BLaER1 treated with 17β-estradiol and CSF1 and Interleukin-3, amounts not matched to agents 10 nM and 100 nM (cell line): ENCODE measurements around the gene NDUFV1.

Experiments used
- H3K27ac ChIP-seq, 11 experiments: shearing (Covaris generic); formaldehyde crosslinking; 2 replicates each; pipeline ENCODE4 v1.8.1; 2022
- H3K27me3 ChIP-seq, 11 experiments: shearing (Covaris generic); formaldehyde crosslinking; 2 replicates each; pipeline ENCODE4 v1.8.1; 2022
- H3K36me3 ChIP-seq, 11 experiments: shearing (Covaris generic); formaldehyde crosslinking; 2 replicates each; pipeline ENCODE4 v1.8.1; 2022
- H3K4me1 ChIP-seq, 10 experiments: shearing (Covaris generic); formaldehyde crosslinking; 2 replicates each; pipeline ENCODE4 v1.8.1; 2022
- H3K4me2 ChIP-seq, 11 experiments: shearing (Covaris generic); formaldehyde crosslinking; 2 replicates each; pipeline ENCODE4 v1.8.1; 2022
- H3K4me3 ChIP-seq, 10 experiments: shearing (Covaris generic); formaldehyde crosslinking; 2 replicates each; pipeline ENCODE4 v1.8.1; 2022
- H3K9ac ChIP-seq, 11 experiments: shearing (Covaris generic); formaldehyde crosslinking; 2 replicates each; pipeline ENCODE4 v1.8.1; 2022
- H3K9me3 ChIP-seq, 11 experiments: shearing (Covaris generic); formaldehyde crosslinking; replicated peaks in 1 of 11; 2 replicates each; pipeline ENCODE4 v1.8.1; 2022
- H4K20me1 ChIP-seq, 11 experiments: shearing (Covaris generic); formaldehyde crosslinking; 2 replicates each; pipeline ENCODE4 v1.8.1; 2022
- Cebpa-rat ChIP-seq, 11 experiments: shearing (Covaris generic); IDR thresholded peaks; 2 replicates each; pipeline ENCODE4 v1.8.1; 2022

NDUFV1 gene

GRCh38 chr11:67644472-67645418, 38.0 kb downstream of the NDUFV1 start:
- Histone ChIP-seq H3K4me1 (peaks cover 32 to 57% (median 52%) of the 10 kb centered on the region in 10 experiments), H3K4me3 (no peak overlapping the region), H3K4me2 (peak overlapping the region in 8 of 11 experiments; percentile 81 to 97 (median 90); a peak in 13 of 22 replicates), H3K36me3 (no peaks in the 10 kb centered on the region), H3K9ac (no peak overlapping the region), H3K9me3 (peaks cover 6 to 14% (median 10%) of the 10 kb centered on the region in 11 experiments; a peak in 17 of 22 replicates), H4K20me1 (peaks cover 0 to 31% (median 3%) of the 10 kb centered on the region in 11 experiments; a peak in 5 of 22 replicates), H3K27me3 (peaks cover 0 to 35% (median 0%) of the 10 kb centered on the region in 11 experiments; a peak in 7 of 22 replicates), H3K27ac (no peak overlapping the region)
- TF ChIP-seq Cebpa-rat (IDR thresholded peaks at IDR 0.05) = no peak

DNA sequence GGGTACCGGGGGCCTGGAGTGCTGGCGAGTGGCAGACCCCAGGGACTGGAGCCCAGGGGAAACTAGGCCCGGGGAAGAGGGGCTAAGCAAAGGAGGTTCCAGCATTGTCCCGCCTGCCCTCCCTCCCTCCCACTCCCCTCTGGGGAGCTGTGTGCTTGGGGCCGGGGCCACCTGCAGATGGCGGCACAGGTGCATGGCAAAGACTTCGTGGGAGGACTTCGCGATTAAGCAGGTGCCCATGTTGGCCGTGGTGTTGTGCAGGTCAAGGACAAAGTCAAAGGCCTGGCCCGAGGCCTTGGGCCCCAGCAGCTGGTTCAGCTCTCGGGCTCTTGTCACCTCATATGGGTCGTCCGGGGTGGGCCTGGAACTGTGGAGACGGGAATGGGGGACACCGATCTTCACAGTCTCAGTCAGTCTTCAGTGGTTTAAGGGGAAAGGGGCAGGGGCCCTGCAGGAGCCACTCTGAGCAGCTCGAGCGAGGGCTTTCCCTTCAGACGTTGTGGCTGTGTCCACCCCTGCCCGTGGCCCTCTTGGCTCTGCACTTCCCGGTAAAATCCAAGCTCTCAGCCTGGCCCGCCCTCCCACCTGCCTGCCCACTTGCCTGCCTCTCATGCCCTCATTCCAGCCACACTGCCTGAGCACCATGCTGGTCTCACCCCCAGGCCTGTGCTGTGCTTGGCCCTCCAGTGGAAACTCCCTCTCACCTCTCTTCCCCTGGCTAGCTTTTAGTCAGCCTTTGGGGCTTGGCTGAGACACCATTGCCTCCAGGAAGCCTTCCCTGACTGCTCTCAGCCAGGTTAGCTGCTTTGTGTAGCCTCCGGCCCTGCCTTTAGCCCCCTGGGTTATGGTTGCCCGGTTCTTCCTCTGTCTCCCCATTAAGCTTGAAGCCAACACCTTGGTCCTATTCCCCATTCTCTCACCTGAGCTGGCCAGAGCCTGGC, 39.1 kb downstream of the NDUFV1 start:
- peaks cover 0 to 35% (median 0%) of the 10 kb centered on the region in 11 experiments; a peak in 7 of 22 replicates for H3K27me3 ChIP-seq
- TF ChIP-seq Cebpa-rat (IDR thresholded peaks at IDR 0.05) = no peak
- H3K9me3 ChIP-seq = peaks cover 6 to 14% (median 10%) of the 10 kb centered on the region in 11 experiments; a peak in 17 of 22 replicates
- H3K4me1 ChIP-seq = peaks cover 38 to 66% (median 61%) of the 10 kb centered on the region in 10 experiments
- no peak overlapping the region for H3K4me3 ChIP-seq
- no peaks in the 10 kb centered on the region for H3K36me3 ChIP-seq
- H3K9ac ChIP-seq = peak overlapping the region in 1 of 11 experiments; percentile 20; a peak in 2 of 22 replicates
- H4K20me1 ChIP-seq = peaks cover 0 to 31% (median 3%) of the 10 kb centered on the region in 11 experiments; a peak in 5 of 22 replicates
- H3K4me2 ChIP-seq = peak overlapping the region in 9 of 11 experiments; percentile 81 to 97 (median 93); a peak in 17 of 22 replicates
- no peak overlapping the region for H3K27ac ChIP-seq

GRCh38 chr11:67646535-67647336, 40.0 kb downstream of the NDUFV1 start:
- no peak overlapping the region for H3K27ac ChIP-seq
- H3K4me1 ChIP-seq = peaks cover 38 to 75% (median 70%) of the 10 kb centered on the region in 10 experiments
- H3K9ac ChIP-seq = peak overlapping the region in 2 of 11 experiments; percentile 20 to 24; a peak in 2 of 22 replicates
- peaks cover 0 to 31% (median 3%) of the 10 kb centered on the region in 11 experiments; a peak in 5 of 22 replicates for H4K20me1 ChIP-seq
- H3K4me2 ChIP-seq = peak overlapping the region; percentile 66 to 97 (median 88)
- peak overlapping the region in 2 of 10 experiments; percentile 16 to 34; a peak in 1 of 20 replicates for H3K4me3 ChIP-seq
- TF ChIP-seq Cebpa-rat (IDR thresholded peaks at IDR 0.05) = no peak
- peaks cover 6 to 14% (median 10%) of the 10 kb centered on the region in 11 experiments; a peak in 17 of 22 replicates for H3K9me3 ChIP-seq
- H3K27me3 ChIP-seq = peaks cover 0 to 35% (median 0%) of the 10 kb centered on the region in 11 experiments; a peak in 7 of 22 replicates
- no peaks in the 10 kb centered on the region for H3K36me3 ChIP-seq

DNA sequence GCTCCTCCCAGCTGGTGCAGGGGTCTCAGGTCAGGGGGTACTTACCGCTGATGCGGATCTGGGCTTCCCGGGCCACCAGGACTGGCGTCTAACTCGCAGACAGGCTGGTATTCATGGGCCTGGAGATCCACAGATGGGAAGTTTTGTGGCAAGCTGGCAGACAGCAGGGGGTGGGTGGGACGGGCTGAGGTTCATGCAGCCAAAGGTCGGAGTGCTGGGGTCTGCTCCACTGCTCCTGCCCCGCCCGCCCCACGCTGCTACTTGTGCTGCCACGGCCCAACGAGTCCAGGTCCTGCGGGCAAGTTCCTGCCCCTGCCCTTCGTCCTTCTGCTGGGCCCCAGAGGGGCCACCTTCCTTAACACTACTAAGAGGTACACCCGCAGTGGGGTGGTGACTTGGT, 40.7 kb downstream of the NDUFV1 start:
- Histone ChIP-seq H4K20me1 (peaks cover 0 to 31% (median 3%) of the 10 kb centered on the region in 11 experiments; a peak in 5 of 22 replicates), H3K36me3 (no peaks in the 10 kb centered on the region), H3K9me3 (peaks cover 6 to 14% (median 10%) of the 10 kb centered on the region in 11 experiments; a peak in 17 of 22 replicates), H3K4me3 (no peak overlapping the region), H3K4me1 (peaks cover 38 to 79% (median 72%) of the 10 kb centered on the region in 10 experiments), H3K4me2 (peak overlapping the region; percentile 66 to 97 (median 88)), H3K27ac (no peak overlapping the region), H3K9ac (0 out of 22 replicates have a peak overlapping the region, but pooled peaks of 1 of the 11 experiments have one; percentile 24), H3K27me3 (peaks cover 0 to 35% (median 0%) of the 10 kb centered on the region in 11 experiments; a peak in 7 of 22 replicates)
- no peak for TF ChIP-seq Cebpa-rat (IDR thresholded peaks at IDR 0.05)

GRCh38 chr11:67648140-67648795, 41.5 kb downstream of the NDUFV1 start:
- peak overlapping the region in 9 of 11 experiments; percentile 3 to 58 (median 37); a peak in 13 of 22 replicates for H3K27ac ChIP-seq
- TF ChIP-seq Cebpa-rat (IDR thresholded peaks at IDR 0.05) = no peak
- H3K9me3 ChIP-seq = peaks cover 6 to 14% (median 10%) of the 10 kb centered on the region in 11 experiments; a peak in 17 of 22 replicates
- H4K20me1 ChIP-seq = peaks cover 0 to 31% (median 3%) of the 10 kb centered on the region in 11 experiments; a peak in 5 of 22 replicates
- H3K27me3 ChIP-seq = peaks cover 0 to 35% (median 0%) of the 10 kb centered on the region in 11 experiments; a peak in 7 of 22 replicates
- H3K36me3 ChIP-seq = no peaks in the 10 kb centered on the region
- H3K4me2 ChIP-seq = peak overlapping the region; percentile 81 to 97 (median 93); a peak in 21 of 22 replicates
- peak overlapping the region in 5 of 11 experiments; percentile 1 to 48 (median 14); a peak in 7 of 22 replicates for H3K9ac ChIP-seq
- H3K4me1 ChIP-seq = peaks cover 38 to 79% (median 72%) of the 10 kb centered on the region in 10 experiments
- peak overlapping the region in 1 of 10 experiments; percentile 42; a peak in 1 of 20 replicates for H3K4me3 ChIP-seq

- H3K9me3 ChIP-seq = peaks cover 5 to 13% (median 9%) of the 10 kb centered on the region in 11 experiments; a peak in 19 of 22 replicates
- H3K9ac ChIP-seq = peak overlapping the region in 6 of 11 experiments; percentile 1 to 48 (median 14); a peak in 8 of 22 replicates
- peak overlapping the region in 3 of 10 experiments; percentile 10 to 42 (median 22); a peak in 6 of 20 replicates for H3K4me3 ChIP-seq
- H3K4me2 ChIP-seq = peak overlapping the region; percentile 81 to 97 (median 93)
- no peak for TF ChIP-seq Cebpa-rat (IDR thresholded peaks at IDR 0.05)
- H3K27ac ChIP-seq = peak overlapping the region in 9 of 11 experiments; percentile 3 to 58 (median 37); a peak in 14 of 22 replicates
- H4K20me1 ChIP-seq = peaks cover 0 to 31% (median 3%) of the 10 kb centered on the region in 11 experiments; a peak in 5 of 22 replicates
- peaks cover 38 to 79% (median 72%) of the 10 kb centered on the region in 10 experiments for H3K4me1 ChIP-seq
- H3K36me3 ChIP-seq = no peaks in the 10 kb centered on the region
- H3K27me3 ChIP-seq = peaks cover 0 to 35% (median 0%) of the 10 kb centered on the region in 11 experiments; a peak in 7 of 22 replicates
Observed at GRCh38 chr11:67648796-67649613, 42.3 kb downstream of the NDUFV1 start.
